Thymus (tissue), 11 donors: ENCODE measurements around the gene TRIM37. TPM values are rescaled to one million over a fixed set of nuclear protein-coding genes. Genes with fewer than 3 reads are reported as not detected.

Experiments used
- DNase-seq, 9 donors: peaks; one replicate each; pipeline ENCODE4 v3.0.0-alpha.2; 2013; ENCODE audit warnings: low spot score in 9 of 9, low read depth in 6 of 9, missing footprints in 1 of 9
- H3K27ac ChIP-seq, 2 donors: one replicate each; pipeline ENCODE4 v1.5.1; 2013; ENCODE audit warnings: control low read depth in 1 of 2, low read depth in 1 of 2, low read length in 1 of 2, mild to moderate bottlenecking in 1 of 2, moderate library complexity in 1 of 2
- H3K27me3 ChIP-seq, 2 donors: one replicate each; pipeline ENCODE4 v1.5.1; 2013; ENCODE audit warnings: low read length in 1 of 2; ENCODE audit not compliant: control insufficient read depth in 2 of 2, insufficient read depth in 1 of 2
- H3K36me3 ChIP-seq, 2 donors: one replicate each; pipeline ENCODE4 v1.5.1; 2013; ENCODE audit warnings: low read length in 1 of 2, mild to moderate bottlenecking in 1 of 2, moderate library complexity in 1 of 2; ENCODE audit not compliant: control insufficient read depth in 2 of 2, insufficient read depth in 2 of 2
- H3K4me1 ChIP-seq, 2 donors: one replicate each; pipeline ENCODE4 v1.5.1; 2013; ENCODE audit warnings: low read length in 2 of 2; ENCODE audit not compliant: control insufficient read depth in 2 of 2, insufficient read depth in 2 of 2
- H3K4me3 ChIP-seq, 2 donors: one replicate each; pipeline ENCODE4 v1.5.1; 2013; ENCODE audit warnings: low read length in 2 of 2, control low read depth in 1 of 2, mild to moderate bottlenecking in 1 of 2
- H3K9me3 ChIP-seq, 2 donors: one replicate each; pipeline ENCODE4 v1.5.1; 2013; ENCODE audit warnings: low read length in 1 of 2, mild to moderate bottlenecking in 1 of 2; ENCODE audit not compliant: control insufficient read depth in 2 of 2, insufficient read depth in 1 of 2
- WGBS: extraction: QIAGEN DNeasy Blood & Tissue Kit; methylation state at CpG from one replicate; pipeline ENCODE4 v1.1.7; 2013; 5-methylcytosine and 5-hydroxymethylcytosine counted together
- polyA plus RNA-seq: library from polyadenylated mRNA; stranded (reverse); fragments of 200-250 nt; gene quantifications from one replicate; pipeline ENCODE4 v1.2.3, GENCODE V29; 2013
- total RNA-seq: library from RNA; stranded (reverse); fragments of 120-200 nt; gene quantifications from one replicate; pipeline ENCODE4 v1.2.4, GENCODE V29; 2013
- donor health status: healthy.

TRIM37 gene
- total and polyA plus RNA-seq, 2 donors = 14.1 to 17.1 TPM

GRCh38 chr17:59030811-59031210, 75.9 kb downstream of the TRIM37 start:
- Histone ChIP-seq H3K36me3 (peaks cover 10 to 29% of the 10 kb centered on the region in 2 donors), H3K9me3 (no peaks in the 10 kb centered on the region), H3K4me1 (no peaks in the 10 kb centered on the region), H3K4me3 (no peak overlapping the region), H3K27me3 (no peaks in the 10 kb centered on the region), H3K27ac (no peak overlapping the region)
- WGBS = 99% methylated on average over 1 of the region's 1 CpG
- no peak for DNase-seq

GRCh38 chr17:59028328-59028727, 78.4 kb downstream of the TRIM37 start:
- peaks cover 10 to 25% of the 10 kb centered on the region in 2 donors for H3K36me3 ChIP-seq
- no peak for DNase-seq
- 96% methylated on average over 6 of the region's 6 CpGs for WGBS

GRCh38 chr17:59027750-59028149, 78.9 kb downstream of the TRIM37 start:
- WGBS = 77% methylated on average over 4 of the region's 4 CpGs
- no peak overlapping the region for H3K27ac ChIP-seq
- H3K27me3 ChIP-seq = no peaks in the 10 kb centered on the region
- no peaks in the 10 kb centered on the region for H3K4me1 ChIP-seq
- no peaks in the 10 kb centered on the region for H3K9me3 ChIP-seq
- H3K36me3 ChIP-seq = peaks cover 10 to 25% of the 10 kb centered on the region in 2 donors
- H3K4me3 ChIP-seq = no peak overlapping the region
- no peak for DNase-seq

More at GRCh38 chr17:59028328-59028727, 78.4 kb downstream of the TRIM37 start:
- Histone ChIP-seq H3K27ac (no peak overlapping the region), H3K4me1 (no peaks in the 10 kb centered on the region), H3K9me3 (no peaks in the 10 kb centered on the region), H3K4me3 (no peak overlapping the region), H3K27me3 (no peaks in the 10 kb centered on the region)

- no peaks in the 10 kb centered on the region for H3K9me3 ChIP-seq
- no peak overlapping the region for H3K27ac ChIP-seq
- H3K36me3 ChIP-seq = peaks cover 10 to 22% of the 10 kb centered on the region in 2 donors
- H3K27me3 ChIP-seq = no peaks in the 10 kb centered on the region
- no peaks in the 10 kb centered on the region for H3K4me1 ChIP-seq
- H3K4me3 ChIP-seq = no peak overlapping the region
- no peak for DNase-seq
- WGBS = 98% methylated on average over 1 of the region's 1 CpG
These were observed 80.3 kb downstream of the TRIM37 start for GRCh38 chr17:59026176-59026939.

- peaks cover 10 to 20% of the 10 kb centered on the region in 2 donors for H3K36me3 ChIP-seq
- no peak overlapping the region for H3K27ac ChIP-seq
- H3K4me3 ChIP-seq = no peak overlapping the region
- no peak for DNase-seq
- no peaks in the 10 kb centered on the region for H3K4me1 ChIP-seq
- no peaks in the 10 kb centered on the region for H3K9me3 ChIP-seq
- WGBS = 96% methylated on average over 2 of the region's 2 CpGs
- H3K27me3 ChIP-seq = no peaks in the 10 kb centered on the region
These were observed 81.8 kb downstream of the TRIM37 start for GRCh38 chr17:59024916-59025315.

- Histone ChIP-seq H3K27me3 (no peaks in the 10 kb centered on the region), H3K4me3 (no peak overlapping the region), H3K27ac (no peak overlapping the region), H3K9me3 (no peaks in the 10 kb centered on the region), H3K36me3 (peaks cover 14 to 18% of the 10 kb centered on the region in 2 donors), H3K4me1 (no peaks in the 10 kb centered on the region)
- WGBS = 97% methylated on average over 1 of the region's 1 CpG
- no peak for DNase-seq
These were observed 88.7 kb downstream of the TRIM37 start for GRCh38 chr17:59018019-59018418.

GRCh38 chr17:59011975-59012374, 94.7 kb downstream of the TRIM37 start:
- no peaks in the 10 kb centered on the region for H3K9me3 ChIP-seq
- peaks cover 20 to 23% of the 10 kb centered on the region in 2 donors for H3K36me3 ChIP-seq
- H3K4me1 ChIP-seq = no peaks in the 10 kb centered on the region
- H3K27ac ChIP-seq = no peak overlapping the region
- no peak overlapping the region for H3K4me3 ChIP-seq
- WGBS = 98% methylated on average over 2 of the region's 2 CpGs
- DNase-seq = no peak
- H3K27me3 ChIP-seq = no peaks in the 10 kb centered on the region

GRCh38 chr17:59010026-59010425, 96.7 kb downstream of the TRIM37 start:
- Histone ChIP-seq H3K4me3 (no peak overlapping the region), H3K27me3 (no peaks in the 10 kb centered on the region), H3K27ac (no peak overlapping the region), H3K4me1 (no peaks in the 10 kb centered on the region), H3K36me3 (peaks cover 6 to 16% of the 10 kb centered on the region in 2 donors), H3K9me3 (no peaks in the 10 kb centered on the region)
- no peak for DNase-seq
- 97% methylated on average over 2 of the region's 2 CpGs for WGBS

GRCh38 chr17:59008737-59009136, 97.9 kb downstream of the TRIM37 start:
- H3K27ac ChIP-seq = no peak overlapping the region
- H3K4me3 ChIP-seq = no peak overlapping the region
- H3K36me3 ChIP-seq = peaks cover 6 to 15% of the 10 kb centered on the region in 2 donors
- DNase-seq = no peak
- no peaks in the 10 kb centered on the region for H3K4me1 ChIP-seq
- H3K9me3 ChIP-seq = no peaks in the 10 kb centered on the region
- over 99% methylated on average over 2 of the region's 2 CpGs for WGBS
- no peaks in the 10 kb centered on the region for H3K27me3 ChIP-seq
